ENCODE results near the gene KBTBD2. TPM values are rescaled to one million over a fixed set of nuclear protein-coding genes. Genes with fewer than 3 reads are reported as not detected.
A peak's percentile ranks its signal among the peaks of the same experiment; 100 is the strongest.
"Not testable (repeated sequence)": the region's sequence is repeated elsewhere in the genome, so short reads cannot be mapped to it uniquely, and the experiment has no call there.

The KBTBD2 gene
- 25.7 and 27.8 TPM in 2 replicates for total RNA-seq

DNA sequence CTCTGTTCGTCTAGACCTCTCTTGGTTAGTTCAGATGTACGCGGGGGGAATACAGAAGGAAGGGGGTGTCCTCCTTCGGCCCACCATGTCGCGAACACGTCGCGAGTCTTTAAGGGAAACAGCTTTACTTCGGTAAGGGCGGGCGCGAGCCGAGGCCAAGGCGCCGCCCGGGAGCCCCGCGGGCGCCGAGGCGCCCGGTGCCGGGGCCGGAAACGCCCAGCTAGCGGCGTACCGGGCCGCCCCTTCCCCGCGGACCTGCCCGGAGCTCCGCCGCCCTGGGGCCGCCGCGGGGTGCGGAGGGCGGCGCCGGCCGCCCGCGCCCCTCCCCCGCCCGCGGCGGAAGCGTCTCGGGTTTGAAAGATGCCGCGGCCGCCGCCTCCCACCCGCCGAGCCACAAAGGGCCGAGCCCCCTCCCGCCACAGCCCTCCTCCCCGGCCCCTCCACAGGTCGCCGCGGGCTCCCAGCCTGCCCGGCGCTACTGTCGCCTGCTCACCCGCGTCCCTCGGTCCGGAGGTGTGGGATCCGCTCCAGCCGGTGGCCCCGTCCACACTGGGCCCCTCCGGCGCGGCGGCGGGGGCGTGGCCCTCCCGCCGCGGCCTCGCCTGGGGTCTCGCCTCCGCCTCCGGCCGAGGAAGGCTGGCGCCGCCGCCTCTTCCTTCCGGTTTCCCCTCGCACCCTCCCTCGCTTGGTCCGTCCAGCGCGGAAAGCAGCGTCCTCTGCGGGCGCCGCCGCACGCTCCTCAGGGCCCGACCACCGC is at the start of gene KBTBD2:
KBTBD2 (minus strand) TSS at position 718 of the 757 bp plus-strand sequence. CDS start 12,156 bp downstream, outside the sequence.
- Mint-ChIP-seq H3K27ac (peak within 1 kb of the TSS; percentile 99), H3K4me3 (ENCODE audit: low read depth) (peak within 1 kb of the TSS; percentile 88), H3K27me3 (ENCODE audit: low read depth) (no peaks in the 10 kb centered on the region), H3K36me3 (ENCODE audit: low read depth) (peaks cover 32% of the 10 kb centered on the region), H3K9me3 (no peaks in the 10 kb centered on the region), H3K4me1 (ENCODE audit: low read depth) (peaks cover 48% of the 10 kb centered on the region)
- DNase-seq (ENCODE audit: low spot score) = peak; percentile 80
- intact Hi-C loops (cut with micrococcal nuclease) = loop anchor here (1.0 kb wide), 1 partner anchor 217 kb away; no protein-coding TSS in a partner anchor

DNA sequence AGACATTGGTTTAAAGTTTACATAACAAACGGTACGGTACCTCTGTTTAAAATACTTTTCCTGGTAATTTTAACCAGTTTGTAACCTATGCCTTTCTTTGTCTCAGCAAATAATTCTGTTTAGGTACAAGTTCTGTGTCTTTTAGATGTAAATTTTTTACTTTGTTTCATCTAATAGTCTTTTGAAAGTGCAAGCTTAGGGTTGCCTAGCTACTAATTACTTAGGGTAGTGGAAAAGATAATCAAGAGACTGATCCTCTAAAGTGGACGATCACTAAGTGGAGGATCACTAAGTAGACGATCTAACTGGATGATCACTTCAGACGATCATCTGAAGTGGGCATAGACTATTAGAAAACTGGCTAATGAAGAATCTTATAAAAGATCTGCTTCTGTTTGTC is 49.6 kb upstream of the KBTBD2 start:
- H3K4me1 Mint-ChIP-seq (ENCODE audit: low read depth) = peaks cover 20% of the 10 kb centered on the region
- peaks cover 5% of the 10 kb centered on the region for H3K9me3 Mint-ChIP-seq
- H3K36me3 Mint-ChIP-seq (ENCODE audit: low read depth) = peaks cover 17% of the 10 kb centered on the region
- DNase-seq (ENCODE audit: low spot score) = no peak
- intact Hi-C loops (cut with micrococcal nuclease) = loop anchor here (5.0 kb wide), 1 partner anchor 166 kb away; the partner anchor contains the start of gene RP9
- H3K27me3 Mint-ChIP-seq (ENCODE audit: low read depth) = peaks cover 7% of the 10 kb centered on the region
- peak overlapping the region; percentile 97 for H3K4me3 Mint-ChIP-seq (ENCODE audit: low read depth)
- H3K27ac Mint-ChIP-seq = peak overlapping the region; percentile 78

DNA sequence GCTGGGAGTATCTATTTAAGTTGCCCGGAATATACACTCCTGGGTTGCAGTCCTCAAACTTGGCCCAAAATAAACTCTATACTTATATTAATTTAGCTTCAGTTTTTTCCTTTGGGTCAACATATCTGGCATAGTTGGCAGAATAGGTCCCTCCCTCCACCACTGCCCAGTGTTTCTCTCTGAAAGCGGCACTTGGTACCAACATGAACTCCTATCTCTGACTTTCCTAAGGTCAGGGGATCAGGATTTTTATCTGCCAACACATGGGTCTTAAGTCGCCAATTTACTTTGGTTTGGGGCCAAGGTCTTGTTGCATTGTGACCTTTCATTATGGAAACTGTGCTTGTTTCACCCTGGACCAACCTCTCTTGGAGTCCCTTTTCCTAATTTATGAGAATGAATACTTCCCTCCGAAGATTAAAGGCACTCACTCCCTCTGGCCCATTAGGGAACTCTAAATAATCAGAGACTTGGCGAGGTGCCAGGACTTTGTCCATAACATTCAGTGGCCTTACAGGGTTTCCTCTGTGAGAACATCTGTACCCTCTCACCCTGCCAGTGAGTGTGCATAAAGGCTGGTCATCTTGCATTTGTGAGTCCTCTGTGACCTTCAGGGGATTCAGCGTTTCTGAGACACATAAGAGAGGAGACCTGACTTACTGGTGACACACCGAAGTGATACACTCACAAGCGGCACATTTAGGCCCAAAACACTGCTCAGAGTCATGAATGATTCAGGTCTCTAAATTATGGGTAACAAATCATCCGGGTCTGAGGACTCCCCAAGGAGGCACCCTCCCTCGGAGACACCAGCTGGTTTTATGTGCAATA is 46.0 kb upstream of the KBTBD2 start:
- Mint-ChIP-seq H3K27me3 (ENCODE audit: low read depth) (no peaks in the 10 kb centered on the region), H3K36me3 (ENCODE audit: low read depth) (peaks cover 18% of the 10 kb centered on the region), H3K4me1 (ENCODE audit: low read depth) (peaks cover 20% of the 10 kb centered on the region), H3K9me3 (no peaks in the 10 kb centered on the region), H3K27ac (no peak overlapping the region), H3K4me3 (ENCODE audit: low read depth) (no peak overlapping the region)
- DNase-seq (ENCODE audit: low spot score) = no peak
- intact Hi-C loops (cut with micrococcal nuclease) = no loop called here

DNA sequence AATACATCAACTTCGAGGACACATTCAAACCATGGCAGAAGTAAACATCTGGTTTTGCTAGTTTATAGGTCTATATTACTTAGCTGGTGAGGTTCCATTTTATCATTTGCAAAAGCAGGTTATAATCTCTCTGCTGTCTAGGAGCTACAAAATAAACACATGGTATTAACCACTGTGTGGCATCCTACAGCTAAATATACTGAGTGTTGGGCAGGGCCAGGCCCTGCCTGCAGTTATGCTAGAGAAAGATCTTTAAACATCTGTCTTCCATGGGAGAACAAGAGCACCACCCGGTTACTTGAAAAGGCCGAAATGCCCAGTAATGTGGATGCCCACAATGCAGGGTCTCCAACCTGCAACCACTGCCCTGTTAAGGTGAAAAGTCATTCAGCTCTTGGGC is 45.1 kb upstream of the KBTBD2 start:
- H3K4me1 Mint-ChIP-seq (ENCODE audit: low read depth) = peaks cover 14% of the 10 kb centered on the region

DNA sequence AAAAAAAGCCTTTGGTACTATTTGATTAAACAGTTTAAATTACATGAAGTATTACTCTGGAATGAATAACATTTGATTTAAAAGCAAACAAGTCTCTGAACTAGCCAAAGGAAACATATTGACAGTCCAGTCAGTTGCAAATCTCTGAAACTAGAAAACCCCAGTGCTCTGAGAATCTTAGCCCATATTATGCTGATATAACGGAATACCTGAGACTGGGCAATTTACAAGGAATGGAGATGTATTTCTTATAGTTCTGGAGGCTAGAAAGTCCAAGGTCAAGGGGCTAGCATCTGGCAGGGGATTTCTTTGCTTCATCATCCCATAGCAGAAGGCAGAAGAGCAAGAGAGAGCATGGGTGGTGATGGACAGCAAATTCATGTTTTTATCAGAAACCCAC is 44.0 kb upstream of the KBTBD2 start:
- Mint-ChIP-seq H3K27me3 (ENCODE audit: low read depth) (no peaks in the 10 kb centered on the region), H3K27ac (no peak overlapping the region), H3K36me3 (ENCODE audit: low read depth) (peaks cover 21% of the 10 kb centered on the region), H3K9me3 (no peaks in the 10 kb centered on the region), H3K4me3 (ENCODE audit: low read depth) (no peak overlapping the region), H3K4me1 (ENCODE audit: low read depth) (peaks cover 7% of the 10 kb centered on the region)
- DNase-seq (ENCODE audit: low spot score) = no peak
- intact Hi-C loops (cut with micrococcal nuclease) = no loop called here

More for the DNA sequence above, 45.1 kb upstream of the KBTBD2 start:
- H3K4me3 Mint-ChIP-seq (ENCODE audit: low read depth) = no peak overlapping the region
- peaks cover 19% of the 10 kb centered on the region for H3K36me3 Mint-ChIP-seq (ENCODE audit: low read depth)
- no peak for DNase-seq (ENCODE audit: low spot score)
- intact Hi-C loops (cut with micrococcal nuclease) = no loop called here
- no peak overlapping the region for H3K27ac Mint-ChIP-seq
- H3K9me3 Mint-ChIP-seq = no peaks in the 10 kb centered on the region
- no peaks in the 10 kb centered on the region for H3K27me3 Mint-ChIP-seq (ENCODE audit: low read depth)

DNA sequence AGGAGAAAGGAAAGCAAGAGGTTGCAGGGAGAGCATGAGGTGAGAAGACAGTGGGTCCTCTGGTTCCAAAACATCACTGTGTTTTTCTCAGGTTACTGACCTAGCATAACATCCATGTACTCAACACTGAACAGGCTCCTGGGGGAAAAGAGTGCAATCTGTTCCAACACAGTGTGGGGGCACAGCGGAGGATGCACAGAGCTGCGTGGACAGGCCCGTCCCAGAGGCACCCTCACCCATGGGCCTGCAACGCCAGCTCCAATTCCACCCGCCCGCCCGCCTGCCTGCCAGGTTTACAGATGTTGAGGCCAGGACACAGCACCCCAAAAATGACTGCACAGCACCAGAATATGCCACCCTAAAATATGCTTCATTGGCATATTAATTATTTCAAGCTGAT is 38.8 kb upstream of the KBTBD2 start:
- no peaks in the 10 kb centered on the region for H3K4me1 Mint-ChIP-seq (ENCODE audit: low read depth)
- H3K4me3 Mint-ChIP-seq (ENCODE audit: low read depth) = no peak overlapping the region
- no peaks in the 10 kb centered on the region for H3K9me3 Mint-ChIP-seq
- no peak for DNase-seq (ENCODE audit: low spot score)
- H3K27me3 Mint-ChIP-seq (ENCODE audit: low read depth) = no peaks in the 10 kb centered on the region
- intact Hi-C loops (cut with micrococcal nuclease) = no loop called here
- peaks cover 30% of the 10 kb centered on the region for H3K36me3 Mint-ChIP-seq (ENCODE audit: low read depth)
- no peak overlapping the region for H3K27ac Mint-ChIP-seq

DNA sequence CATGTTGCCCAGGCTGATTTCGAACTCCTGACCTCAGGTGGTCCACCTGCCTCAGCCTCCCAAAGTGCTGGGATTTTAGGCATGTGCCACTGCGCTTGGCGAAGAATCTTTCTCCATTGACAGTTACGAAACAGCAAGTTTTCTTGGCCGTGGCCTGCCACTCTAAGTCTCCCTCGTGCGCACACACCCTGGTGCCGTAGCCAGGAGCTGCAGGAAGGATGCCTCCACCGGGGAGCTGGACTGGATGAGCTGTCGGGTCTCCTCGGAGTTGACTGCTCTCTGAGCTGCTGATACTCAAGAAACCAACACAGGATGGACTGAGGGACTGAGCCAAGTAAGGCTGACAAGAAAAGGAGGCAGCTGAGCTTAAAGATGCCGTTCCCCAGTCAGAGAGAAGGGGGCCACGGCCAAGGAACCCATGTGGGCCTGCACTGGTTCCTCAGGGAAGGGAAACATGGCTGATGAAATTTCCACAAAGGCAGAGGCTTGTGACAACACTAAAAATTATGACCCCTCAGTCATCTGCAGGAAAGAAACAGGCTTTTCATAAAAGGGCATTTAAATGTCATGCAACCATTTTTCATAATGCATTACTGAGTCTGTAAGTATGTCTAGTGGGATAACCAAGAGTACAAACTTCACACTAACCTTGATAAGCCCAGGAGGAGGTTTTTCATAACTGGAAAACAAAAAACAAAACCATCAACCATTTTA is 38.0 kb upstream of the KBTBD2 start:
- H3K9me3 Mint-ChIP-seq = no peaks in the 10 kb centered on the region
- H3K27ac Mint-ChIP-seq = no peak overlapping the region
- H3K4me1 Mint-ChIP-seq (ENCODE audit: low read depth) = no peaks in the 10 kb centered on the region
- no peak overlapping the region for H3K4me3 Mint-ChIP-seq (ENCODE audit: low read depth)
- peaks cover 32% of the 10 kb centered on the region for H3K36me3 Mint-ChIP-seq (ENCODE audit: low read depth)
- DNase-seq (ENCODE audit: low spot score) = no peak
- H3K27me3 Mint-ChIP-seq (ENCODE audit: low read depth) = no peaks in the 10 kb centered on the region
- intact Hi-C loops (cut with micrococcal nuclease) = no loop called here

DNA sequence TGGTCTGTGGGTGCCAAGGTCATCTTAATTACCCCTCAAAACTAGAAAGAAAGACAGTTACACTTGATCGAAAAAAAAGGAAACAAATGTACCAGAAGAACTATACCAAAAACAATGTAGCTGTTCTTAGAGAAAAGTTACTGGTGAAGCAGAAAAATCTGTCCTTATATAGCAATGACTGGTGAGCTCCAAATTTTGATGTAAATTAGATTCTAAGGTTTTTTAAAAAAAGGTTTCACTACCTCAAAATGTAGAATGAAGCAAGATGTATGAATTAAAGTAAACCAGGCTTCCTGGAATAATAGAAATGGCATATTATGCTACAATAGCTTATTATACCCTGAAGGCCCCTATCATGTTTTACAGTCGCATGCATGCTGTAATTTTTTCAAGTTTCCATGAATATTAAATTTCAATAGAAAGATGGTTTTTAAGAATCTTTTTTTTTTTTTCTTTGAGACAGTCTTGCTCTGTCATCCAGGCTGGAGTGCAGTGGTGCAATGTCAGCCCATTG is 37.3 kb upstream of the KBTBD2 start:
- no peak overlapping the region for H3K4me3 Mint-ChIP-seq (ENCODE audit: low read depth)
- H3K27me3 Mint-ChIP-seq (ENCODE audit: low read depth) = no peaks in the 10 kb centered on the region
- no peak for DNase-seq (ENCODE audit: low spot score)
- H3K36me3 Mint-ChIP-seq (ENCODE audit: low read depth) = peaks cover 30% of the 10 kb centered on the region
- intact Hi-C loops (cut with micrococcal nuclease) = no loop called here
- no peaks in the 10 kb centered on the region for H3K4me1 Mint-ChIP-seq (ENCODE audit: low read depth)
- no peaks in the 10 kb centered on the region for H3K9me3 Mint-ChIP-seq
- no peak overlapping the region for H3K27ac Mint-ChIP-seq

DNA sequence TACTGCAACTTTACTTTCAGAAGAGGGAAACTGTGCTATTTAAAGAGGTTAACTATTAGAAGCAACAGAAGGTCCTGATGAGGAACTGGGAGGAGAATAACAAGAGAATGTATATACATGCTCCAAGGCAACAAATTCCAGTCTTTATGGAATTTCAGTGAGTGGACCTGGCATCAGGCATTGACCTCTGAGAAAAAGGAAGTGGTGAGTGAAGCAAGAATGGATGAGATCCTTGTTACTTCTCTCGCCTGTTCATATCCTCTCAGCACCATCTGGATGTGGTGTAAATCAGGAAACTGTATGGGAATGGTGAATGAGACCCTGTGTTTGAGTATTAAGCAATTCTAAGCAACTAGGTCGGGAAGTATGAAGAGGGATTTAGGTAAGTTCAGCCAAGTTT is 30.3 kb upstream of the KBTBD2 start:
- intact Hi-C loops (cut with micrococcal nuclease) = no loop called here

DNA sequence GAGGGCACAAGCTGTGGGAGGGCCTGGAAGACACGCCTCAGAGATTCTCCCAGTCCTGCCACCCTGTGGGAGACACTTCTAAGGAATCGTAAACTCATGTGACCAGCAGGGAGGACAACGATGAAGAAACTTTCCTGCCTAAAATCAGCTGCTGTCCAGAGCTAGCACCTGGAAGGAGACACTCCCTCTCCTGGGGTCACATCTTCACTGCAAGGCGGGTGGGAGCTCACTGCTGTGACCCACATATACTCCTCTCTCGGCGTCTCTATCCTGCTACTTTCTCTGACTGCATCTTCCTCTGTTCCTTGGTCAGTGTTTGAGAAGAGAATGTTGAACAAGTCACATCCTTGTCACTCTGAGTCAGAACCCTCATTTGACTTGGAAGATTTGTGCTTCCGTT is 25.4 kb upstream of the KBTBD2 start:
- peaks cover 19% of the 10 kb centered on the region for H3K36me3 Mint-ChIP-seq (ENCODE audit: low read depth)
- H3K9me3 Mint-ChIP-seq; H3K27ac Mint-ChIP-seq; intact Hi-C loops (cut with micrococcal nuclease); H3K4me1 Mint-ChIP-seq (ENCODE audit: low read depth); DNase-seq (ENCODE audit: low spot score); H3K27me3 Mint-ChIP-seq (ENCODE audit: low read depth); H3K4me3 Mint-ChIP-seq (ENCODE audit: low read depth): not testable (repeated sequence)

More for the DNA sequence above, 30.3 kb upstream of the KBTBD2 start:
- no peaks in the 10 kb centered on the region for H3K4me1 Mint-ChIP-seq (ENCODE audit: low read depth)
- no peak overlapping the region for H3K4me3 Mint-ChIP-seq (ENCODE audit: low read depth)
- peaks cover 19% of the 10 kb centered on the region for H3K36me3 Mint-ChIP-seq (ENCODE audit: low read depth)
- no peaks in the 10 kb centered on the region for H3K27me3 Mint-ChIP-seq (ENCODE audit: low read depth)
- no peaks in the 10 kb centered on the region for H3K9me3 Mint-ChIP-seq
- no peak for DNase-seq (ENCODE audit: low spot score)
- H3K27ac Mint-ChIP-seq = no peak overlapping the region

DNA sequence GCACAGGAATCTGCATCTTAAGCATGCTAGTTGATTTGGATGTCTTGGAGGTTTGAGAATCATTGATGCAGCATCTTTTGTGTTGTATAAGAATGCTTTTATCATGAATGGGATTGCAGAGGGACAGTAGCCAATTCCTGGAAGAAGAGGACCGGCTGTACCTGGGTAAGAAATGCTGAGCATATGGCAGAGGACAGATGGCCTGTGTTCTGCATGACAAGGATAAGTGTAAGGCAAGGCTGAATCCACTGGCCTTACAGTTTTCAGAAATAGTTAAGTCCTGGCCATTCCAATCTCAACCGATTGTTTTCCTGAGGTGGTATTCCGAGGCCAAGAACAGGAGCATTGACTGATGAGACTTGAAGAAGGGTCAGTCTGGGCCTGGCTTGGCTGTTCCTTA is 24.4 kb upstream of the KBTBD2 start:
- H3K9me3 Mint-ChIP-seq = no peaks in the 10 kb centered on the region
- H3K27ac Mint-ChIP-seq = no peak overlapping the region
- intact Hi-C loops (cut with micrococcal nuclease) = no loop called here

DNA sequence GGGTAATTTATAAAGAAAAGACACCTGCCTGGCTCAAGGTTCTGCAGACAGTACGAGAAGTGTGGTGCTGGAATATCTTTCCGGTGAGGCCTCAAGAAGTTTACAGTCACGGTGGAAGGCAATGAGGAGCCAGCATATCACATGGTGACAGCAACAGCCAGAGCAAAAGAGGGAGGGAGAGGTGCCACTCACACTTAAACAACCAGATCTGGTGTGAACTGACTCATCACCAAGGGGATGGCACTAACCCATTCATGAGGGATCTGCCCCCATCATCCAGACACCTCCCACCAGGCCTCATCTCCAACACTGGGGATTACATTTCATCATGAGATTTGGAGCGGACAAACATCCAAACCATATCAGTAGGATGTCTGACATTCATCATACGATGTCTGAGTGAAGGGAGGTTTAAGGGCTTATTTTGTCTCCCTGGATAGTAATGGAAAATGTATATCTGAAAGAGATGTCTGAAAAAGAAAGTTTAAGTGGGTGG is 23.5 kb upstream of the KBTBD2 start:
- Mint-ChIP-seq H3K36me3 (ENCODE audit: low read depth) (peaks cover 19% of the 10 kb centered on the region), H3K4me1 (ENCODE audit: low read depth) (peaks cover 4% of the 10 kb centered on the region), H3K27me3 (ENCODE audit: low read depth) (no peaks in the 10 kb centered on the region), H3K9me3 (no peaks in the 10 kb centered on the region), H3K4me3 (ENCODE audit: low read depth) (no peak overlapping the region), H3K27ac (no peak overlapping the region)
- intact Hi-C loops (cut with micrococcal nuclease) = no loop called here
- DNase-seq (ENCODE audit: low spot score) = no peak

More for the DNA sequence above, 24.4 kb upstream of the KBTBD2 start:
- peaks cover 4% of the 10 kb centered on the region for H3K4me1 Mint-ChIP-seq (ENCODE audit: low read depth)
- H3K4me3 Mint-ChIP-seq (ENCODE audit: low read depth) = no peak overlapping the region
- H3K27me3 Mint-ChIP-seq (ENCODE audit: low read depth) = no peaks in the 10 kb centered on the region
- no peak for DNase-seq (ENCODE audit: low spot score)
- H3K36me3 Mint-ChIP-seq (ENCODE audit: low read depth) = peaks cover 19% of the 10 kb centered on the region

All from activated T-helper 2 cell treated with anti-CD3 and anti-CD28 coated beads, Interferon-gamma antibody, Interleukin-2, Interleukin-4, amounts not matched to agents 10 μg/mL and 5 μg/mL and 100 μg/mL, durations not matched to agents 14 hours and 24 hours and 36 hours (primary cell).